Mesendoderm (in vitro differentiated cells): Measurements from ENCODE around the gene KCNC4. TPM values are rescaled to one million over a fixed set of nuclear protein-coding genes. Genes with fewer than 3 reads are reported as not detected.

ENCODE experiments used
- DNase-seq: peaks from one replicate; pipeline ENCODE4 v3.0.0; 2013
- H2AK5ac ChIP-seq: 2 replicates; pipeline ENCODE4 v1.6.1; 2013; ENCODE audit warnings: low read length, inconsistent platforms
- H2BK120ac ChIP-seq: 2 replicates; pipeline ENCODE4 v1.6.1; 2013; ENCODE audit warnings: low read depth, mild to moderate bottlenecking, low read length, moderate library complexity, mixed read lengths
- H2BK15ac ChIP-seq: replicated peaks from 2 replicates; pipeline ENCODE4 v1.6.1; 2013; ENCODE audit warnings: low read depth, mild to moderate bottlenecking, moderate library complexity
- H2BK5ac ChIP-seq: 2 replicates; pipeline ENCODE4 v1.6.1; 2013; ENCODE audit warnings: low read length, inconsistent platforms
- H3K18ac ChIP-seq: 2 replicates; pipeline ENCODE4 v1.6.1; 2013; ENCODE audit warnings: mild to moderate bottlenecking, low read length, mixed read lengths
- H3K23ac ChIP-seq: one replicate; pipeline ENCODE4 v1.6.1; 2013; ENCODE audit warnings: low read length
- H3K27ac ChIP-seq: 2 replicates; pipeline ENCODE4 v1.5.1; 2013; ENCODE audit warnings: low read depth, mild to moderate bottlenecking, inconsistent platforms, low read length, moderate library complexity
- H3K27me3 ChIP-seq: 2 replicates; pipeline ENCODE4 v1.6.1; 2013; ENCODE audit warnings: low read length, control low read depth, mild to moderate bottlenecking, inconsistent platforms; ENCODE audit not compliant: insufficient read depth, poor library complexity
- H3K36me3 ChIP-seq: 2 replicates; pipeline ENCODE4 v1.6.1; 2013; ENCODE audit warnings: low read length, inconsistent platforms; ENCODE audit not compliant: control insufficient read depth, insufficient read depth
- H3K4ac ChIP-seq: one replicate; pipeline ENCODE4 v1.6.1; 2013; ENCODE audit warnings: low read depth, mild to moderate bottlenecking, low read length, moderate library complexity
- H3K4me1 ChIP-seq: 2 replicates; pipeline ENCODE4 v1.6.1; 2013; ENCODE audit warnings: low read depth, low read length, inconsistent platforms; ENCODE audit not compliant: control insufficient read depth
- H3K4me2 ChIP-seq: 2 replicates; pipeline ENCODE4 v1.6.1; 2013; ENCODE audit warnings: low read length
- H3K4me3 ChIP-seq: 2 replicates; pipeline ENCODE4 v1.5.1; 2013; ENCODE audit warnings: mild to moderate bottlenecking, low read length
- H3K56ac ChIP-seq: one replicate; pipeline ENCODE4 v1.6.1; 2013; ENCODE audit warnings: low read length
- H3K79me1 ChIP-seq: 2 replicates; pipeline ENCODE4 v1.6.1; 2013; ENCODE audit warnings: low read length, inconsistent platforms
- H3K79me2 ChIP-seq: 2 replicates; pipeline ENCODE4 v1.6.1; 2013; ENCODE audit warnings: mild to moderate bottlenecking, low read length; ENCODE audit not compliant: control insufficient read depth, insufficient read depth
- H3K9ac ChIP-seq: 2 replicates; pipeline ENCODE4 v1.6.1; 2013; ENCODE audit warnings: low read length, inconsistent platforms
- H4K5ac ChIP-seq: one replicate; pipeline ENCODE4 v1.6.1; 2013; ENCODE audit warnings: low read length
- H4K8ac ChIP-seq: one replicate; pipeline ENCODE4 v1.6.1; 2013; ENCODE audit warnings: low read depth, mild to moderate bottlenecking, control low read depth, low read length, moderate library complexity
- WGBS: extraction: QIAGEN DNeasy Blood & Tissue Kit; methylation state at CpG from one replicate; pipeline ENCODE4 v1.1.7; 2013; ENCODE audit warnings: low lambda C conversion rate, missing lambda C conversion rate; ENCODE audit not compliant: insufficient coverage; ENCODE audit errors: extremely low coverage; 5-methylcytosine and 5-hydroxymethylcytosine counted together
- small RNA-seq: library from polyadenylated mRNA; stranded (forward); fragments of <200 nt; extraction: miRNeasy Mini kit (QIAGEN cat#:217004); gene quantifications from one replicate; pipeline ENCODE3, GENCODE V24; 2013; ENCODE audit not compliant: insufficient read depth

KCNC4 gene

DNA sequence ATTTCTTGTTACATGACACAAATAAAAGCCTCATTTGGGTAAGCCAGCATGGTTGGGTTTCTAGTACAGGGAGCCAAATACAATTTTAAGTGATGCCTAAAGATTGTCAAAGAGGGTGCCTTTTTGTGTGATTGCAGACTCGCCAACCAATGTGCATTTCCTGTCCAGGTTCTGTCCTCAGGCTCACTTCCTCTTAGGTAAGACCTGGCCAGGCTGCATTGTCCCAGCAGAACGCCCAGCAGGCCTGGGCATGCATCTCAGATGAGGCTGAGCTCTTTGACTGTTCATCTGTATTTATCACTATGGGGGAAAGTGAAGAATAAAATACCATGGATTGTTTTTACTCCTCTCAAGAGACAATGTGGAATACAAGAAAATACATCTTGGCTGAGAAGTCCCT, 49.7 kb downstream of the KCNC4 start:
- no CpG with 5 or more reads among the region's 2 CpGs for WGBS

More for the DNA sequence above, 49.7 kb downstream of the KCNC4 start:
- no peak overlapping the region for H3K27ac ChIP-seq
- no peak overlapping the region for H3K18ac ChIP-seq
- H3K4ac ChIP-seq, result no peak overlapping the region
- H3K27me3 ChIP-seq, result no peaks in the 10 kb centered on the region
- H3K56ac ChIP-seq, result no peak overlapping the region
- H2BK5ac ChIP-seq, result no peak overlapping the region
- H3K36me3 ChIP-seq, result no peaks in the 10 kb centered on the region
- no peak overlapping the region for H4K8ac ChIP-seq
- no peak overlapping the region for H3K23ac ChIP-seq
- DNase-seq, result no peak
- H3K4me2 ChIP-seq, result no peak overlapping the region
- H2BK15ac ChIP-seq, result no peak overlapping the region
- H3K4me1 ChIP-seq, result no peaks in the 10 kb centered on the region
- H3K79me2 ChIP-seq, result no peaks in the 10 kb centered on the region
- H3K4me3 ChIP-seq, result no peak overlapping the region
- no peak overlapping the region for H2AK5ac ChIP-seq
- no peaks in the 10 kb centered on the region for H3K79me1 ChIP-seq
- no peak overlapping the region for H4K5ac ChIP-seq
- no peak overlapping the region for H3K9ac ChIP-seq
- H2BK120ac ChIP-seq, result no peak overlapping the region

Small RNA genes lying within 50 kb of the gene (small RNA-seq; reads per million reads assigned to genes)
- gene AL137790.1, result not detected
